GM18870 (cell line): Measurements from ENCODE around the gene CASKIN1.

Source experiments
- ATAC-seq: cut with Tn5 transposase; IDR thresholded peaks from one replicate; pipeline ENCODE4 v1.9.1; 2021; ENCODE audit warnings: moderate library complexity; ENCODE audit not compliant: unreplicated experiment

Gene CASKIN1

GRCh38 chr16:2194166-2194834, 2.1 kb downstream of the CASKIN1 start:
- no peak for ATAC-seq

GRCh38 chr16:2191446-2191706, 5.0 kb downstream of the CASKIN1 start:
- no peak for ATAC-seq

- ATAC-seq: no peak
These were observed 5.6 kb downstream of the CASKIN1 start for GRCh38 chr16:2190659-2191445.

GRCh38 chr16:2190002-2190658, 6.3 kb downstream of the CASKIN1 start:
- no peak for ATAC-seq

- ATAC-seq: no peak
These were observed 7.0 kb downstream of the CASKIN1 start for GRCh38 chr16:2189252-2189893.

GRCh38 chr16:2188395-2188794, 8.0 kb downstream of the CASKIN1 start:
- no peak for ATAC-seq

- ATAC-seq: no peak
These were observed 9.2 kb downstream of the CASKIN1 start for GRCh38 chr16:2187212-2187611.

DNA sequence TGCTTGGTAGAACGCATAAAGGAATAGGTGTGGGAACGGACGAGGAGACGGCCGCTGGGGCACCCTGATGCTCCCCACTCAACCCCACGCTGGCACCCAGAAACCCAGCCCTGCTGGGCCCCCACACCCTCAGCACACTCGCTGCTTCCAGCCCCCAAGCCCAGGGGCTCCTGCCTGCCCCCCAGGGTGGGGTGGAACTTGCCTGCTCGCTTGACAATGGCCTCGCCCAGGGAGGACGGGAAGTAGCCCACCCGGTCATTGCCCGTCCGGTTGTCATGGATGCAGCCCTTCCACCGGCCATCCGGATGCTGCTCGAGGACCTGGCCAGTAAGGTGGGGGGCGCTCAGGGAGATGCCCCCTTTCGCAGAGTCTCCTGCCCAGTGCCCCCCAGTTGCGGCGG, 9.9 kb downstream of the CASKIN1 start:
- no peak for ATAC-seq

GRCh38 chr16:2186064-2186463, 10.3 kb downstream of the CASKIN1 start:
- ATAC-seq: no peak

DNA sequence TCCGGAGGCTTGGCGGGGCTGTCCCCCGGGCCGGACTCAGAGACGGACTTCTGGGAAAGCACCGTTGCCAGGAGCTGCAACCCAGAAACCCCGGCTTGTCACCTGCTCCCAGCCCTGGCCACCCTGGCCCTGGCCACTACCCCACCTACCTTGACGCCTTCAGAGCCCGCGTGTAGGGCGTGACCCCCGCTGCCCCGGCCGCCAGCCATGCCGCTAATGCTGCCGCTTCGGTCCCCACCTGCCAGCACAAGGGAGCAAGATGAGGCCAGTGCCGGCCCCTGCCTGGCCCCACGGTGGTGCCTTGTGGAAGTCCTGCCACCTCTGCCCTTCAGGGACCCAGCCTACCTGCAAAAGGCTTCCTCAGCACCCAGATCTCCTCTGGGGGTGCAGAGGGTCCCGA, 11.4 kb downstream of the CASKIN1 start:
- no peak for ATAC-seq

GRCh38 chr16:2184346-2184745, 12.1 kb downstream of the CASKIN1 start:
- ATAC-seq: no peak

GRCh38 chr16:2183671-2184070, 12.7 kb downstream of the CASKIN1 start:
- ATAC-seq: no peak

DNA sequence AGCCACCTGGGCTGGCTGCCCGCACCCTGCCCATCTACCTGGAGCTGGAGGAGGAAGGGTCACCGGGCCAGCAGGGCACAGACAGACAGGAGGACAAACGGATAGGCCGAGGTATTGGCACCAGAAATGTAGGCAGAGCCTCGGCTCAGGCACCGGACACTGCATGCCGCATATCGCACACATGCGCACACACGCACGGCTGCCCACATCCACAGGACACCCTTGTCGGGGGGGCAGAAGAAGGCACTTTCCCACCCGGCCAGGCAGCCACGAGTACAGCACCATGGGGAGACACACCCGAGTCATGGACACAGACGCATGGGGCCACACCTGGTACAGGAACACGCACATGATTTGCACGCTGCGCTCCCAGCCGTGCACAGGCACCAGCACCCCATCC, 14.5 kb downstream of the CASKIN1 start:
- ATAC-seq: no peak

GRCh38 chr16:2180962-2181923, 15.2 kb downstream of the CASKIN1 start:
- ATAC-seq: no peak

DNA sequence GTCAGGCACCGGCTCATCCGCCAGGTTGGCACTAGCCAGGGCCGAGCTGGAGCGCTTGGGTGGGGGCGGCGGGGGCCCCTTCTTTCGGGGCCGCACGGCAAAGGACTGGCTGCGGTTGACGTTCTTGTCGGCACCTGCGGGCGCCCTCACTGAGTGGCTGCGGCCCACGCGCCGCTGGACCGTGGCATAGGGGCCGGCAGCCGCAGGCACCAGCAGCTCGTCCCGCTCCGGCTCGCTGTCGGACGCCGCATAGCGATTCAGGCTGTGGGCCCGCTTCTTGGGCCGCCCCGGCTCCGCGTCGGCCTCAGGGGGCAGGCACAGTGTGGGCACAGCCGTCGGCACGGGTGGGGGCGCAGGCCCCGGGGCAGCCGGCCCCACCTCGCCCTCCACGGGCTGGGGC, 15.9 kb downstream of the CASKIN1 start:
- ATAC-seq: no peak

DNA sequence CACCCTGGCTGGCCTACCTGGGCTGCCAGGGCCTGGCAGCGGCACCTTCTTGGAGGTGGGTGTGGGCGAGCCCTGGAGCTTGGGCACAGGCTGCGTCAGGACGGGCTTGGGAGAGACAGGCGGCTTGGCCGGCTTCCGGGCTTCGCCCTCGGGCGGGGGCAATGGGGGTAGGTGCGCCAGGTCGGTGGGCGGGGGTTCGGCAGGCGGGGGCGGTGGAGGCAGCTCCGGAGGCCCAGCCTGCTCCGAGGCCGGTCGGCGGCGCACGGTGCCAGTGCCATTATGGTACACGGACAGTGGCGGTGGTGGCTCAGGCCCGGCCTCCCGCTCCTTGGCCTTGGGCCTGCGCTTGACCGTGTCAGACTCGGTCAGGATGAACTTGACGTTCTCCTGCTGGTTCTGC, 16.8 kb downstream of the CASKIN1 start:
- no peak for ATAC-seq

GRCh38 chr16:2179107-2179501, 17.3 kb downstream of the CASKIN1 start:
- ATAC-seq: no peak

DNA sequence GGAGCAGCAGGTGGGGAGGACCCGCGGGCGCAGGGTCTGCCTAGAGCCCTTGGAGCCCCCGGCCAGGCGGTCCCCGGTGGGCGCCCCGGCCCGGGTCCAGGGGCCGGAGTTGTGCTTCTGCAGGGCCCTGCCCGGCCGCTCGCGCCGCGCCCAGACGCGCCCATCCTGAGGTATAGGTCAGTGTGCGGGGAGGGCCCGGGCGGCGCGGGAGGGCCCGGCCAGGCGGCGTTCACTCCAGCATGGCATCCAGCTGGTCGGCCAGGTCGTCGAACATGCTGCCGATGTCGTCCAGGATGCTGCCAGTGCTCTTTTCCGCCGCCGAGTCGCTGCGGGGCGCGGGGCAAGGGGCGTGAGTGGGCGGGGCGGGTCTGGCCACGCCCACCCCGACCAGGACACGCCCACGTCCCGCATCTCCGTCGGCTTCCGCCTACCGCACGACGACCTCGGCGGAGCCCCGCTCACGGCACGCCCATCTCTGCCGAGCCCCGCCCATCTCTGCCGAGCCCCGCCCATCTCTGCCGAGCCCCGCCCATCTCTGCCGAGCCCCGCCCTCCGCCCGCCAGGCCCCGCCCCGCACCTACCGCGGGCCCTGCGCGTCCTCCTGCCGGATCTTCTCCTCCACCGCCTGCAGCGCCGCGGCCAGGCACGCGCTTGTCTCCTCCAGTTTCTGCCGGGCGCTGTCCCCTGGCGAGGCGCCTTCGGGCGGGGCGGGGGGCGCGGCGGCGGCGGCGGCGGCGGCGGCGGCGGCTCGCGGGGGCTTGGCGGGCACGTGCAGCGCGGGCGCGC, 17.9 kb downstream of the CASKIN1 start:
- ATAC-seq: no peak

DNA sequence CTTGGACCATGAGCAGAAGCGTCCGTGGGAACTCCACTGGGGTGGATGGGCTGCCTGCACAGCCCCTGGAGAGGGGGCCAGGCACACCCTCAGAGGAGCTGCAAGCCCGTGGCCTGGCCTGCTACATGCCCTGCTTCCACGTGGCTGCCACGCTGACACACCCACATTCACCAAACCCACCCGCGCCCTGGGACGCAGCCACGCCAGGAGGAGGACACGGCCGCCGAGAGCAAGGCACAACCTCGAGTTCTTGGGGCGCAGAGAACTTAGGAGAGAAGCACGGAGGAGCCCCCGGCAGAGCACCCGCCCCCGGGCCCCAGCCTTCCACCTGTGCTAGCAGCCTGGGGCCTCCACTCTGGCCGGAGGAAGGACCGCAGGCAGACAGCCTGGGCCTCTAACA, 18.8 kb downstream of the CASKIN1 start:
- ATAC-seq: no peak

GRCh38 chr16:2177101-2177500, 19.3 kb downstream of the CASKIN1 start:
- no peak for ATAC-seq
